GM18511 (cell line): ENCODE data around the gene PLA2G4A.
A peak's percentile ranks its signal among the peaks of the same experiment; 100 is the strongest.

Experiments used
- ATAC-seq: cut with Tn5 transposase; IDR thresholded peaks from one replicate; pipeline ENCODE4 v1.9.1; 2021; ENCODE audit warnings: mild to moderate bottlenecking, moderate library complexity; ENCODE audit not compliant: unreplicated experiment

Gene PLA2G4A

GRCh38 chr1:186872291-186872690 is 43.5 kb downstream of the PLA2G4A start:
- no peak for ATAC-seq

GRCh38 chr1:186873687-186874086 is 44.9 kb downstream of the PLA2G4A start:
- ATAC-seq, result no peak

- ATAC-seq, result no peak
Observed at GRCh38 chr1:186875896-186876835, 47.4 kb downstream of the PLA2G4A start.

- ATAC-seq, result no peak
Observed at GRCh38 chr1:186878356-186878755, 49.6 kb downstream of the PLA2G4A start.

GRCh38 chr1:186880982-186881381 is 52.2 kb downstream of the PLA2G4A start:
- ATAC-seq, result no peak

- no peak for ATAC-seq
Observed at GRCh38 chr1:186882372-186883134, 53.8 kb downstream of the PLA2G4A start.

- no peak for ATAC-seq
Observed at GRCh38 chr1:186884251-186884650, 55.5 kb downstream of the PLA2G4A start.

GRCh38 chr1:186887203-186887602 is 58.5 kb downstream of the PLA2G4A start:
- no peak for ATAC-seq

- no peak for ATAC-seq
Observed at GRCh38 chr1:186888367-186888766, 59.6 kb downstream of the PLA2G4A start.

GRCh38 chr1:186892936-186893335 is 64.2 kb downstream of the PLA2G4A start:
- ATAC-seq, result no peak

GRCh38 chr1:186894415-186894814 is 65.7 kb downstream of the PLA2G4A start:
- no peak for ATAC-seq

- no peak for ATAC-seq
Observed at GRCh38 chr1:186896211-186896610, 67.5 kb downstream of the PLA2G4A start.

- no peak for ATAC-seq
Observed at GRCh38 chr1:186897008-186897407, 68.3 kb downstream of the PLA2G4A start.

- peak; percentile 92 for ATAC-seq
Observed at GRCh38 chr1:186899577-186899976, 70.8 kb downstream of the PLA2G4A start.

- ATAC-seq, result no peak
Observed at GRCh38 chr1:186899977-186900376, 71.2 kb downstream of the PLA2G4A start.

- ATAC-seq, result no peak
Observed at GRCh38 chr1:186900539-186901237, 71.9 kb downstream of the PLA2G4A start.

- ATAC-seq, result no peak
Observed at GRCh38 chr1:186901631-186902030, 72.9 kb downstream of the PLA2G4A start.

- ATAC-seq, result no peak
Observed at GRCh38 chr1:186903374-186904136, 74.8 kb downstream of the PLA2G4A start.

GRCh38 chr1:186904361-186904760 is 75.6 kb downstream of the PLA2G4A start:
- ATAC-seq, result no peak

- no peak for ATAC-seq
Observed at GRCh38 chr1:186905561-186905960, 76.8 kb downstream of the PLA2G4A start.

- no peak for ATAC-seq
Observed at GRCh38 chr1:186915555-186915954, 86.8 kb downstream of the PLA2G4A start.
